ENCODE results near the gene DNM3.

DNM3 gene

DNA sequence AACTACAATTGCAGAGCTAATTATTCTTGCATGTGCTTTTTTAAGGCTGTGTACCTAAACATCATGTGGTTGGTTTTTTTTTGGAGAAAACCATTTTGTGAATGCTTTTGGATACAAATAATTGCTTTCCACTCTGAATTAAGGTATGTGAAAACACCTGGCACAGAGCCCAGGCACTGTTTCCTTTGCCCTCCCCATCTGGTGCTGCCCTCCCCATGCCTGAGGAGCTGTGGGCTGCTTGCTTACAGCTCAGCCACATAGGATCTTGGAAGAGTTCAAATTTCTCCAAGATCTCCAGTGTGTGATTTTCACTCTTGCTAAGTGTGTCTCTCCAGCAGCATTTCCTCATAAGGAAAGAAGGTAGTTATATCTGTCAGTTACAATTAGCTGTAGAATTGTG lies 27.8 kb downstream of the DNM3 start:
- no peak for DNase-seq (ENCODE audit: low read depth, low spot score)

DNA sequence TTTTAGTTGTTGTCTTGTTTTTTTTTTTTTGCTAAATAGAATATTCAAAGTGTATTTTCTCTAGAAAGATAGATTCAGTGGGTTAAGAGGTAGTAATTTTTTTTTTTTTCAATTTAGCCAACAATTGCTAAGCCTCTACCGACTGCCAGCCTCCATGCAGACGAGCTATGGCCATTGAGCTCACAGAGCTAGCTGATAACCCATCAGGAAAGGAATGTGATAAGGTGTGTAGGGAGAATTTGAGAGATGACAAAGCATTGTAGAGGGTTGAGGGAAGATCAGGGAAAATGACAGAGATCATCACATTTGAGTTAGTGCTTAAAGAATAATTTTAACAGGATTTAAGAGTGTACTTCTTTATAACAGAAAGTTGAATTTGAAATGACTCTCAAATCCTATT lies 30.6 kb downstream of the DNM3 start:
- DNase-seq (ENCODE audit: low read depth, low spot score), result no peak

DNA sequence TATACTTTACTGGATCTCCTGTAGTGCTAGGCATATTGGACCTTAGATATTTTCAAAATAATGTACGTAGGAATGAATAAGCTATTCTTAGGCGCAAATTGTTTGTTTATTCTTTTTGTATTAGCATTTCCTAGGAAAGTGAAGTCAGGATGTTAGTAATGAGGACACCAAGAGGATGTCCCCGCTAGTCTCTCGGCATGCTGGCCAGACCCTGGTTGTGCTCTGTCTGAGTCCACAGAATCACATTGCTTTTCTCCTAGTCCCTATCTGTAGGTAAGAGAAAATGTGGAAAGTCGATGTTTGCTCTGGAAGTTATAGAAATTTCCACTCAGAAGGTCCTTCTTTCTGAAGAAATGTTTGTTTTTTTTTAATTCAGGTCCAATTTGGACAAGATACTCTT lies 31.1 kb downstream of the DNM3 start:
- DNase-seq (ENCODE audit: low read depth, low spot score), result no peak

DNA sequence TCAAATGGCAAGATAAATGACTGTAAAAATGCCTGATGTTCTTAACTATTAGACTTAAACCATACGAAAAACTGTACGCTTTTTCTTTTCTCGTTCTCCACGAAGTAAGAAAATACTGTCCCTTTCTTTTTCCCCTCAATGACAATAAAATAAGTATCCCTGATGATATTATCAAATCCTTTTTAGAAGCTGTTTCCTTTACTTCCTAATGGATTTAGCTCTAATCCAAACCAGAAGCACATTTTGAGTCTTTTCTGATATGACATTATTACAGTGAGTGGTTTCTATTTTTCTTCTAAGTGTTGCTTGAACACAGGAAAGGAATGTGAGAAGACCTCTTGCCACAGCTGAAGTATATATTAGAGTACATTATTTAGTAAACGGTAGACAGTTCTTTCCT lies 32.4 kb downstream of the DNM3 start:
- DNase-seq (ENCODE audit: low read depth, low spot score), result no peak

DNA sequence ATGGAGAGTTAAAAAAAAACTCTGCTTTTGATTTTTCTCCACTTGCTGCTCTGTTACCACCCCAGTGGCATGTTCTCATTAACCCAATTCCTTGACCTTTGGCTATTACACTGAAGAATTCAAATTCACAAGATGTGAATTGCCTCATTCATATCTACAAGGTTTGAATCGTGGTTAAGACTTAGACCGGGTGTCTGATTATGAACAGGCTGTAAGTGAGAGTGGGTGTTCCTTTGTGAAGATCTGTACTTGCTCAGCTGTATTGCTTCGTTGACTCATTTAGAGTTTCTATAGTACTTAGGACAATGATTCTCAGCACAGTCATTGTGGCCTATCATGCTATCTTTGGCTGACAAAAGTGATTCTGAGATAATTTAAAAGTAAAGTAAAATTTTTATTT lies 36.4 kb downstream of the DNM3 start:
- no peak for DNase-seq (ENCODE audit: low read depth, low spot score)

DNA sequence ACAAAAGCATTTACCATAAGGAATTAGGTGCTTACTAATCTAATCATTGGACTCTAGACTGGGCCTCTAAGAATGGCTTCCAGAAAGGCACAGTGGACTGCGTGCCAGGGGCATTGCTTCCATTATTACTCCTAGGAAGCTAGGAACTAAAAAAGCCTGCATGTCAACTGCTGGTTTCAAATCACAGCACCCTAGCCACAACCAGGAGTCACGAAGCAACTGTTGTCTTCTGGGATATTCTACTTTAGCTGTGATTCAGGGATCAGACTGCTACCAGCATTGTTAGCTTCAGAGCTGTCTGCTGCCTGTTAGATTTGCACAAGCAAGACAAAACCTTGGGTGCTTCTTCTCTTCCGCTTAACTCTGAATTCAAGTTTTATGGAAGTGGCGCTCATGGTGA lies 38.3 kb downstream of the DNM3 start:
- DNase-seq (ENCODE audit: low read depth, low spot score), result no peak

DNA sequence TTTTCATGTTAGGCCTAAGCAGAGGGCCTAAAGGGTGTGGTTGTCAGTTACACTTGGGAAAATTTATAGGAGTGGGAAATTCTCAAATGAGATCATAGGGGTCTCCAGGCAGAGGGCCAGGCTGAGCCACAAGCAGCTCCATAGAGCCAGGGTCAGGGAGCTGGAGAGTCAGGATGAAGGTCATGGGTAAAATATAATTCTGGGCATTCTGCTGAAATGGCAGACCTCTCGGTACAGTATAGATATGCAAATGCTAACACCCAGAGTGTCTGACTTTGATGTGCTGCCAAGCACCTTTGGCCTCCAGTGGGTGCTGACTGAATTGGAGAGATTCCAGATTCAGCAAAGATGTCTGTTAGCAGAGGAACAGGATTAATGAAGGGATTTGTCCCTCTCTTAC lies 40.1 kb downstream of the DNM3 start:
- no peak for DNase-seq (ENCODE audit: low read depth, low spot score)

DNA sequence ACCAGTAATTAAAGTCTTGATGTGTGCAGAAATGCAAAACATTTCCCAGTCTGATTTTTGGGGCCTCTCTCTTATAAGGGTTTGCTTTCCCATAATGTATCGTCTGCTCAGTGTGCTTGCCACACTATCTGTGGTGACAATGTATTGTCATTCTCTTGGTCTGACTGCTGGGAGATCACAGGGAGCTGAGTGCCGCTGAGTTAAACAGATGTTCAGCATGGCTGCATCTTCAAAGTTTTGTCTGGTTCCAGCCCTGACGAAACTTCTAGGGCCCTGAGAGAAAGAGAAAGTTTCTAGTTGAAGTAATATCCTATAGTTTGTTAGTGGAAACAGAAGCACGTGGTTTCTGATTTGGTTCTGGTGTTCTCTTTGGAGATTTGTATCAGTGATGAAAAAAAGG lies 42.6 kb downstream of the DNM3 start:
- DNase-seq (ENCODE audit: low read depth, low spot score), result no peak

DNA sequence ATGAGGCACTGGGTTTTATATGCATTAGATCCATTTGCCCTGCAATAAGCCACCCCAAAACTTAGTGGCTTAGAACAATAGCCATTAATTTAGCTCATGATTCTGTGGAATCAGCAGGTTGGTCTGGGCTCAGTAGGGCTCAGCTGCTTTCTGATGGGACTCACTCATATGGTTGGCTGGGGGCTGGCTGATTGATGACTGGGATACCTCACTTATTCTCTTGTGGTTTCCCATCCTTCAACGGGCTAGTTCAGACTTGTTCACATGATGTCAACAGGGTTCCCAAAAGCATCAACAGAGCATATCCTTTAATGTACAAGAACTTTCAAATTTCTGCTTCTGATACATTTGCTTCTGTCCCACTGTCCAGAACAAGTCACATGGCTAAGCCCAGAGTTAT lies 43.2 kb downstream of the DNM3 start:
- DNase-seq (ENCODE audit: low read depth, low spot score), result no peak

DNA sequence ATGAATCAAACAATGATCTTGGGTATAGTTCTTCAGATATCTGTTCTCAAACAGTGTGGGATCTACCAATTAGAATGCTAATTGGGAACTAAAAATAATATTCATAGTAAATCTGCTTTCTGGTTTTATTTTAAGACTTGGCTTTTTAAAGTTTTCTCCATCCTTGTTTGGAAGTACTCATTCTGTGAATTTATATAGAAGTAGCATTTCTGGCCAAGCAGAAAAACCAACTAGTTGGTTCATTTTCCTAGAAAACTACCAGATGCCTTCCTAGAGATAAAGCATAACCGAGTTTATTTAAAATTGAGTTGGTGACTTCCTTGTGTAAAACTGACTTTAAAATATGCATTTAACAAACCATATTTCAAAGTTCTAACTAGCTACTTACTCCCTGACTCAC lies 48.8 kb downstream of the DNM3 start:
- no peak for DNase-seq (ENCODE audit: low read depth, low spot score)

DNA sequence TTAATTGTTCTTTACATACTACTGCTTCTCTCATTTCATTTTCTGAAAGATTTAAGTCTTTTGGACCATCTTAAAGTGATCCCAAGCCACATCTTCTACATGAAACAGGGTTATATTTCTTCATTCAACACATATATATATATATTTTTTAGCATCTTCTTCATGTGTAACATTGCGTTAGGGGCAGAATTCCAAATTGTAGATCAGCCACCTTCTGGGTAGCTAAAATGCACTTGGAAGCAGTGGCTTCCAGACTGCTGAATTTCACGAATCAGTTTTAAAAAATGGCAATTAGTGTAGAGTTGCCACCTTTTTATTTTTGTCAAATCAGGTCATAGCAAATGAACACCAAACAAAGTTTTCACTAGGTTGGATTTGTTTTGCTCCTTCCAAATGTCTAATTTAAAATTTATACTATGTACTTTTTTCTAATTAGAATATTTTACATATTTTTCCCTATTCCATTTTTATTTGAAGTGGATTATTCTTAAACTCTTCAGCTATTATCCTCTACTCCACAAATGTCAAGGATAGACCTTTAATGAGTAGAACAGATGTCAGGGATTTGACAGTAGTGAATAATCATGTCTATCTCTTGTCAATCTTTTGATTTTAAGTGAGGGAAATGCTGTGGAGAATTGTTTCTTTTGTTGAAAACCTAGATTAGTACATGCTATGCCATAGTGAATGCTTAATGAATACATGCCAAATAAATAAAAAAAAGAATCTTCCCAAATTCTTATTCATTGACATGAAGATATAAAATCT lies 55.8 kb downstream of the DNM3 start:
- DNase-seq (ENCODE audit: low read depth, low spot score), result no peak

DNA sequence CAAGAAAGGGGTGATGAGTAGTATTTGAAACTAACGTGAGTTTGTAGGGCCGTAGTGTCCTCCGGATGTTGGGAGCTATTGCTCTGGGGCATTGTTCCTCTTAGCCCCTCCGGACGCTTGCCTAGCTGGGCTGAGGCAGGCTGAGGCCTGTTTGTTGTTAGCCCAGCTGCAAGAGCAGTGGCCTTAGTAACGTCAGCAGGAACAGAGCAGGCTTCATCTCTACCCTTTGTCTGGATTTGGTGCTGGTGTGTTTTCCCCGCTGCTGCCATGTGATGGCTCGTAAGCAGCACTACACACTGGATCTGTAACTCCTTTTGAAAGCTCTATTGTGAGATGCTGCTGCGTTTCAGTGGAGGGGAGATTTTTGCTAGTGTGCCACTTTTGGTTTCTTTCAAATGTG lies 57.6 kb downstream of the DNM3 start:
- peak; percentile 50 for DNase-seq (ENCODE audit: low read depth, low spot score)

DNA sequence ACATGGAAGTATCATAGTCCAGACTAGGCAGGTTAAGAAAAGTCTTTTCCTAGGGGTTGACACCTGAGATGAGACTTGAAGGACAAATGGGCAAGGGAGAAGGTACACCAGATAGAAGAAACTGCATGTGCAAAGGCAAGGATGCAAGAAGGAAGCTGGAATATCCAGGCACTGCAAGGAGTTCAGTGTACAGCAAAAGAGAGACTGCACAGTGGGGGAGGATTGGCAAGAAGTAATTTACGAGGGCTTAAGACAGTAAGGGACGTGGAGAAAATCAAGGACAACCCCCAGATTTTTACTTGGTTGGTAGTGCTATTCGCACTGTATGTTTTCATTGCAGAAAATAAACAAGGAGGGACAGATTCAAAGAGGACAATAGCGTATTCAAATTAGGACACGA lies 58.5 kb downstream of the DNM3 start:
- DNase-seq (ENCODE audit: low read depth, low spot score), result no peak

DNA sequence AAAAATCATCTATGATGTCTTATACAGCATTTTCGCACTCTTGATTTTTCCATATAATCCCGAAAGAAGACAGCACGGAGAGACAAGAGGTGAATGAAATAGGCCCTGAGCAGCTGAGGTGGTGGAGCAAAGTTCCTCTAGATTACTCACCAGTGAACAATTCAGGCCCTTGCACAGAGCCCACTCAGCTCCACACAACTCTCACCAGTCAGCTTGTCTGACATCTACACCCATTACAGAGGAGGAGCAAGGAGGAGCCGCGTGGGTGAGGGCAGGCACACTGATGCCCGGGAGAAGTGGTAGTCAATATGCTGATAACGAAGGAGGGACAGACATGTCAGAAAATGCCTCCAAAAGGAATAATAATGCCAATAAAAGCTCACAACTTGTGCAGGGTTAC lies 59.9 kb downstream of the DNM3 start:
- DNase-seq (ENCODE audit: low read depth, low spot score), result no peak

DNA sequence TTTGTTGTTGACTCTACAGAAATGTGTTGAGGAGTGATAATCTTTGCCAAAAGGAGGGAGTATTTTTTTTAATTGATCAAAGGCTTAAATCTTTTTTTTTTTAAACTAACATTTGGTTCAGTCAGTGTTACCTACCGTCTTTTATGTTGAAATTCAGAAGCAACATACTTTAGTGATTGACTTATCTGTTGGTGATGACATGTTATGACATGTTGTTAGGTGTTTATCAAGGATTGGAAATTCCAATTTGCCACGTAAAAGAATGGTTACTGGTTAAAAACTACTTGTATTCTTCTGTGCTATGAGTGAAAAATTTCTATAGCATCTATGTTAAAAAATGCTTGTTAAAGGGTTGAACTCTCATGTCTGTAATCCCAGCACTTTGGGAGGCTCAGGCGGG lies 61.2 kb downstream of the DNM3 start:
- no peak for DNase-seq (ENCODE audit: low read depth, low spot score)

DNA sequence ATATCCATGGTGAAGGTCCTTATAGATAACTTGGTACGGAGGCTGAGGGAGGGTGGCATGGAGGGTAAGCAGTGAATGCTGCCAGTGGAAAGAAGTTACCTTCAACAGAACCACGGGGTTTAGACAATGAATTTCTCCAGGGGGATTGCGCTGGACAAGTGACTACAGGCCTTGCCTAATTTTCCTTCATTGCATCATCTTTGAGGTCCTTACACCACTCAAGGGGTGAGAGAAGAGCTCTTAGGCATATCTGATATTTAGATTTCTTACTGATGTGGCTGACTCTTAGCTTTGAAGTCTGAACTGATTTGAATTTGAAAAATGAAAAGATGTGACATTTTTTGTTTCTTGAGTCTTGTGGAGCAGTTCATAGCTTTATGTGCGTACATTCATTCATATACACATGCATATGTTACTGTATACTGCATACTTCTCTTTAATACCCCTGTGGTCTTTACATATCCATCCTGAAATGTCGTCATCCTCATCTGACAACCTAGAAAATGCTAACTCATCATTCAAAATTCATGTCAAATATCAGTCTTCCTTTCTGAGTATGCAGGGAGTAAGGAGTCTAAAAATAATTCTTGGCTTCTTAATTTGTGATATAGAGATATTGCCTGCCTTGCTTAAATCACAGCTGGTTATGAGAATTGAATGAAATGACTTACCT lies 63.6 kb downstream of the DNM3 start:
- no peak for DNase-seq (ENCODE audit: low read depth, low spot score)

DNA sequence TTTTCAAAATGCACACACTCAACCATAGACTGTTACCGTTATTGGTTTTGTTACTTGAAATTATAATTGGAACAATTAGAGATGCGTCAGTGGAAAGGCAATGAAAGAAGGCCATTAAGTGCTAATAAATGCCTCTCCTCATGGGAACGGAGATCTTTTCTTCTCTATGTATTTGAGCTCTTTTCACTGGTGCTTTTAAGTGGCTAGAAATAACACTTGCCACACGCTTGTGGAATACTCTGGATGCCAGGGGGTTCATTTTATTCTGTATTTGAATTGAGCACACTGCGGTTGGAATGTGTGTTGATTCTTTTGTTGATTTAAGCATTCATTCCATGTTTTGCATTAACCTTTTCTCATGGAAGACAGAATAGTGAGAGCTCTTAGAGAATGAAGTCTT lies 68.4 kb downstream of the DNM3 start:
- peak; percentile 61 for DNase-seq (ENCODE audit: low read depth, low spot score)

DNA sequence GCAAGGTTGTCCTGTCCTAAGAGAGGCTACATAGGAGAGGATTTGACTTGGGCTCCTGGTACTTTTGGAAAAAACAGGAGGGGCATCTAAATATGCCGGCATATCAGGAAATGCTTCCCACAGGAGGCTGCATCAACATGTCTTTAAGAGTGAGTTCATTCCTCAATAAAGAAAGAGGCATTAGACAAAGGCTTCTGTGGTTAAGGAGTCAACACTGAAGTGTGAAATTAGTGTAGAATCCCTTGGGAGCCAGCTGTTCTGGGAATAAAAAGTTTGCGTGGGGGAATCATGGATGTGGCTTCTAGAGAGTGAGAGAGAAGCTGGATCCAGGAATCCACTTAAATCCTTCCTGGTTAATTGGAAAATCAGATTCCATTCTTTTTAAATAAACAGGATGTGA lies 69.5 kb downstream of the DNM3 start:
- DNase-seq (ENCODE audit: low read depth, low spot score), result no peak

DNA sequence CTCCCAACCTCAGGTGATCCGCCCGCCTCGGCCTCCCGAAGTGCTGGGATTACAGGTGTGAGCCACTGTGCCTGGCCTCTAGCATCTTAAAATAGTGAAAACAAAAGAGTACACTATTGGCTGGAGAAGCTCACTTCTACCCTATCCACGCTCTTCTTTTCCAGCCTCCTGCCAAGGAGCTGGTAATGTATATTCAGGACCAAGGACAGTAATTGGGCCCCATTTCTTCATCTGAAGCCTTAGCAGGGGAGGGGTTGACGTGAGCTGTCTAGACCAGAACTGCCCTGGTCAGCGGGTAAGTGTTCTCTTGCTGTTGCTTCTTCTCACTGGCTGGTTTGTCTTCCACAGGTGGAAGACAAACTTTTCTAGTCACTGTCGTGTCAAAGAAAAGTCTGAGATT lies 70.2 kb downstream of the DNM3 start:
- DNase-seq (ENCODE audit: low read depth, low spot score), result peak; percentile 40

DNA sequence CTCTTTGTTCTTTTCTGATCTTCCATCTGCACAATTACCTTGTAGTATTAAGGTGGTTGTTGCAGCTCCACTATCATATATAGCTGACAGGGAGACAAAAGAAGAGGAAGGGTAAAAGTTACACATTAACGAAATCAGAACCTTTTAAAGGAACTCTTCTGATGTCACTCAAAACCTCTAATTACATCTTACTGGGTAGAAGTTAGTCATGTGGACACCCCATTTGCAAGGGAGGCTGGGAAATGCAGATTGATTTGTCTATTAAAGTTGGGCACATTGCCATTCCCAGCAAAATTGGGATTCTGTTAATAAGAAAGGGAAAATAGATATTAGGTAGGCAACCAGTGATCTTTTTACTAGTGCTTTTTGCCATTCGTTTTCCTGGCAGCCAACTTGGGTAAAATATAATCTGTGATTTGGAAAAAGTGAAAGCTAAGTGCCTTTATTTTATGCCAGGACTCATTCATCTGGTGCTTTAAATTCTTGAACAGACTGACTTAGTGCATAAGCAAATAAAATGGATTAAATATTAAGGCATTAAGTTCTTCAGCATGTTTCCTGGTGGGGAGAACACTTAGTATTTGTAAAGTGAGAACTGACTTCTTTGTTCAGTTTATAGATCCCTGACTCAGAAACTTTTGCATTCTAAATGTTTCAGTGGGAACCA lies 71.3 kb downstream of the DNM3 start:
- no peak for DNase-seq (ENCODE audit: low read depth, low spot score)

DNA sequence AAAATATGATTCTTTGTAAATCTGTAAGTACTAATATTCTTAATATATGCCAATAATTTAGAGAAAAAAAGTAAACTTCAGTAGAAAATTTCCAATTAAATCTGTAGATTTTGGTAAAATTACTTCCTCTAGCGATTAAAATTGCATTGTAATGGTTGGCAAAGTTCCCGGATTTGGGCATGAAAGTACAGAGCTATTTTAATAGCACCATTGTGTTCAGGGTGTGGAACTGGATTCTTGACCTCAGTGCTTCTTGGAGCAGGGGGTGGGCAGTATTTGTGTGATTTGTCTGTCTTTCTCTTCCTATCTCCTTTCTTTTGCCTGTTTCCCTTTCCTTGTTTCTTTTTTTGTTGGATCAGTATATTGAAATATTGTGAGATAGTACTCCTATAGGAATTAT lies 72.1 kb downstream of the DNM3 start:
- DNase-seq (ENCODE audit: low read depth, low spot score), result no peak

DNA sequence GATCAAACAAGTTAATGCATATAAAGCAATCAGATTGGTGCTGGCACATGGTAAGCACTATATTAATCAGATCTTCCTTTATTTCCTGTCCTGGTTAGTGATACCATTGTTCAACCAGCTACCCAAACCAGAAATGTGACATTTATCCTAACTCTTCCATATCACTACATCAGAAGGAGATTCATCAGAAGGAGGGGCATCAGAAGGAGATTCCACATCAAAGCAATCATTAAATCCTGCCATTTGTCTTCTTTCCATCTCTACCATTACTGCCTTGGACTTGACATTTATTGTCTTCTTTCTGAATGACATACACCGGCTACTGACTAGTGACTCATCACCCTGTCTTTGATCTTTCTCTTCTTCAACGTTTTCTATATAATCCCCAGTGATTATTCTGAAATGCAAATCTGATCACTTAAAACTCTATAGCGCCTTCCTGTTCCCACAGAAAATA lies 75.0 kb downstream of the DNM3 start:
- DNase-seq (ENCODE audit: low read depth, low spot score), result no peak

DNA sequence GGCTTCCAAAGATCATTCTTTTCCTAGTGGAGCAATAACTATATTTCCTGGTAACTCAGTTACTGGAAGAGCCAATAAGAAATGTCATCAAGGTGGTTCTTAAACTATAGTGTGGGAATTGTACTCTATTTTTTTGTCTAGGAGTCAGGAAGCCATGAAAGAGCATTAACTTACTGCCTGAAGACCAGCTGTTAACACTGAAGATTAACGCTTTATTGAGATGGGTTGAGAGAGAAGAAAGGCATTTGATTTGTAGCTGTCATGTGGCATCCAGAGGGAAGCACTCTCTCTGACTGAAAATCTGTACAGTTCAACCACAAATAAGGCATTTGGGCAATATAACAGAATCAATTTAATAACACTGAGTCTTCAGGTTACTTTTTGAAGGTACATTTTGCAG lies 76.0 kb downstream of the DNM3 start:
- DNase-seq (ENCODE audit: low read depth, low spot score), result no peak

All from iPS DF 19.7 (cell line).